Heart right ventricle (tissue), 16 donors: ENCODE results near the gene ZNF786. TPM values are rescaled to one million over a fixed set of nuclear protein-coding genes. Genes with fewer than 3 reads are reported as not detected.

Experiments used
- ATAC-seq, 8 donors: fragments of 200-7000 bp; cut with Tn5 transposase; one replicate each; pipeline ENCODE4 v1.9.1; 2020; ENCODE audit warnings: mild to moderate bottlenecking in 8 of 8, moderate library complexity in 8 of 8, moderate number of reproducible peaks in 1 of 8
- DNase-seq, 2 donors: peaks; one replicate each; pipeline ENCODE4 v3.0.0-alpha.2; 2020
- H3K27ac ChIP-seq, 10 donors: fragments of 200-600 bp; sonication (generic) in 2 of 10; one replicate each; pipeline versions ENCODE4 v1.5.0 to v1.8.0; 2020 to 2022; ENCODE audit warnings: mild to moderate bottlenecking in 3 of 10
- H3K27me3 ChIP-seq, 7 donors: fragments of 200-600 bp; one replicate each; pipeline ENCODE4 v1.8.0; 2021 to 2022; ENCODE audit warnings: mild to moderate bottlenecking in 2 of 7
- H3K36me3 ChIP-seq, 9 donors: fragments of 200-600 bp; sonication (generic) in 1 of 9; one replicate each; pipeline versions ENCODE4 v1.5.0 to v1.8.0; 2020 to 2022; ENCODE audit warnings: mild to moderate bottlenecking in 2 of 9
- H3K4me1 ChIP-seq, 9 donors: fragments of 200-600 bp; sonication (generic) in 1 of 9; one replicate each; pipeline versions ENCODE4 v1.5.0 to v1.8.0; 2020 to 2022; ENCODE audit warnings: mild to moderate bottlenecking in 4 of 9
- H3K4me3 ChIP-seq, 10 donors: fragments of 200-600 bp; sonication (generic) in 2 of 10; one replicate each; pipeline versions ENCODE4 v1.5.0 to v1.8.0; 2020 to 2022; ENCODE audit warnings: mild to moderate bottlenecking in 7 of 10, moderate library complexity in 2 of 10
- H3K9me3 ChIP-seq, 11 donors: fragments of 200-600 bp in 10 of 11; sonication (generic) in 2 of 11; one replicate each; pipeline versions ENCODE4 v1.5.0 to v1.8.0; 2013 to 2022; ENCODE audit warnings: mild to moderate bottlenecking in 2 of 11, control low read depth in 1 of 11, moderate library complexity in 1 of 11
- WGBS, 2 donors: extraction: QIAGEN DNeasy Blood & Tissue Kit; methylation state at CpG; one replicate each; pipeline ENCODE4 v1.1.7; 2013; ENCODE audit warnings: inconsistent platforms in 1 of 2; 5-methylcytosine and 5-hydroxymethylcytosine counted together
- intact Hi-C, 10 donors: fragments of 100-400 bp; cut with DNase I; formaldehyde crosslinking; loops; one replicate each; pipeline versions ENCODE4 v1.11.1 to v1.14.2; 2022
- polyA plus RNA-seq, 2 donors: library from polyadenylated mRNA; stranded (reverse); fragments of 200-250 nt; gene quantifications; one replicate each; pipeline ENCODE4 v1.2.3, GENCODE V29; 2013
- total RNA-seq, 10 donors: library from RNA; stranded (reverse); fragmentation: NEBNext Ultra II Directional in 3 of 10; extraction: Animal tissue kit (Norgen Biotek cat#: 25700) in 3 of 10; gene quantifications; one replicate each; pipeline versions ENCODE4 v1.2.1 to v1.2.4, GENCODE V29; 2021 to 2023
- TF ChIP-seq, protein P1 (sequence below), 9 donors: fragments of 200-600 bp; sonication (generic) in 2 of 9; IDR thresholded peaks; one replicate each; pipeline versions ENCODE4 v1.5.0 to v1.8.0; 2021 to 2022; ENCODE audit warnings: antibody characterized with exemption in 9 of 9, mild to moderate bottlenecking in 5 of 9, moderate library complexity in 1 of 9
- donor health status: Arrhythmogenic right ventricular cardiomyopathy.
- donor health status: ischemic (EF 13 %, LVEDD 7.1; RV severe dilation, severe dysfunction).
- donor health status: healthy with polysubstance abuse.
- donor health status: DM: no; HTN: yes; CAD: no.
- donor health status: DM: no; HTN: no; CAD: no.
- donor health status: ischemic (EF 25% LVEDD 6.9; RV normal size, moderate dysfunction).
- donor health status: ischemic (EF 25% LVEDD 5.7; RV mildly dilated, moderate dysfunction).
- donor health status: healthy.
- donor health status: DM: yes; HTN: yes; CAD: no.
- donor health status: Ischemic cardiomyopathy.
- donor health status: ischemic (EF 35%, LVEDD 5.7; RV mildly dilated, moderate dysfunction).
- donor health status: nonischemic (EF 11% LVEDD 7.7; RV severe dilation, severe dysfunction).
- donor health status: DM: yes; HTN: yes; CAD: no.
- donor health status: PGD.
- donor health status: ischemic (EF 29% LVEDD 5.4; RV normal size, mild dysfunction).
- donor health status: nonischemic (EF 23%, LVEDD 6.1; RV moderate dilation, normal function).

The ZNF786 gene
- total and polyA plus RNA-seq, 12 donors, result 2.0 to 3.4 (median 2.6) TPM

GRCh38 chr7:149021725-149022062 is 68.8 kb downstream of the ZNF786 start:
- DNase-seq (no peak), ATAC-seq (no peak)
- no peak overlapping the region for H3K27ac ChIP-seq
- TF ChIP-seq, protein P1, sequence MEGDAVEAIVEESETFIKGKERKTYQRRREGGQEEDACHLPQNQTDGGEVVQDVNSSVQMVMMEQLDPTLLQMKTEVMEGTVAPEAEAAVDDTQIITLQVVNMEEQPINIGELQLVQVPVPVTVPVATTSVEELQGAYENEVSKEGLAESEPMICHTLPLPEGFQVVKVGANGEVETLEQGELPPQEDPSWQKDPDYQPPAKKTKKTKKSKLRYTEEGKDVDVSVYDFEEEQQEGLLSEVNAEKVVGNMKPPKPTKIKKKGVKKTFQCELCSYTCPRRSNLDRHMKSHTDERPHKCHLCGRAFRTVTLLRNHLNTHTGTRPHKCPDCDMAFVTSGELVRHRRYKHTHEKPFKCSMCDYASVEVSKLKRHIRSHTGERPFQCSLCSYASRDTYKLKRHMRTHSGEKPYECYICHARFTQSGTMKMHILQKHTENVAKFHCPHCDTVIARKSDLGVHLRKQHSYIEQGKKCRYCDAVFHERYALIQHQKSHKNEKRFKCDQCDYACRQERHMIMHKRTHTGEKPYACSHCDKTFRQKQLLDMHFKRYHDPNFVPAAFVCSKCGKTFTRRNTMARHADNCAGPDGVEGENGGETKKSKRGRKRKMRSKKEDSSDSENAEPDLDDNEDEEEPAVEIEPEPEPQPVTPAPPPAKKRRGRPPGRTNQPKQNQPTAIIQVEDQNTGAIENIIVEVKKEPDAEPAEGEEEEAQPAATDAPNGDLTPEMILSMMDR (IDR thresholded peaks at IDR 0.05), result no peak
- H3K27me3 ChIP-seq, result no peaks in the 10 kb centered on the region
- peaks cover 0 to 23% (median 7%) of the 10 kb centered on the region in 9 donors for H3K4me1 ChIP-seq
- intact Hi-C loops, result loop anchor here in 1 of 10 donors (10.0 kb wide), 1 partner anchor 57 kb away; no protein-coding TSS in a partner anchor
- peaks cover 0 to 51% (median 17%) of the 10 kb centered on the region in 9 donors for H3K36me3 ChIP-seq
- no peaks in the 10 kb centered on the region for H3K9me3 ChIP-seq
- 90 to 93% methylated on average over 12 of the region's 12 CpGs for WGBS, 2 donors
- no peak overlapping the region for H3K4me3 ChIP-seq

GRCh38 chr7:149020483-149020882 is 70.0 kb downstream of the ZNF786 start:
- TF ChIP-seq, protein P1 (IDR thresholded peaks at IDR 0.05), result no peak
- Histone ChIP-seq H3K36me3 (peaks cover 0 to 61% (median 29%) of the 10 kb centered on the region in 9 donors), H3K9me3 (no peaks in the 10 kb centered on the region), H3K27me3 (no peaks in the 10 kb centered on the region), H3K4me3 (no peak overlapping the region), H3K4me1 (peaks cover 0 to 11% (median 0%) of the 10 kb centered on the region in 9 donors), H3K27ac (no peak overlapping the region)
- WGBS, 2 donors, result 89 to 90% methylated on average over 11 of the region's 11 CpGs
- no peak for ATAC-seq
- intact Hi-C loops, result loop anchor here in 1 of 10 donors (10.0 kb wide), 1 partner anchor 56 kb away; no protein-coding TSS in a partner anchor
- no peak for DNase-seq

Other genes with a start within 250 kb of the ZNF786 start
- gene EZH2, start 206.4 kb downstream of the ZNF786 start, total RNA-seq, result 1 to 10 TPM in 7 of 10 donors, under 1 TPM in 3; 0.53 to 4.6 (median 1.3) TPM
- gene EZH2, start 206.4 kb downstream of the ZNF786 start, polyA plus RNA-seq, result 1 to 10 TPM; 1.3 to 2.0 TPM
- gene PDIA4, start 62.2 kb downstream of the ZNF786 start, total RNA-seq, result 10 to 100 TPM; 18.2 to 49.2 (median 24.6) TPM
- gene PDIA4, start 62.2 kb downstream of the ZNF786 start, polyA plus RNA-seq, result 10 to 100 TPM; 10.2 to 64.5 TPM
- 1 to 10 TPM in 1 of 10 donors, under 1 TPM in 9; 0.28 to 1.2 (median 0.78) TPM for gene ZNF425, start 35.6 kb upstream of the ZNF786 start, total RNA-seq
- gene ZNF425, start 35.6 kb upstream of the ZNF786 start, polyA plus RNA-seq, result under 1 TPM; 0.28 to 0.37 TPM
- gene ZNF398, start 56.7 kb upstream of the ZNF786 start, total RNA-seq, result 1 to 10 TPM; 6.6 to 9.2 (median 7.8) TPM
- 1 to 10 TPM; 2.0 to 2.6 TPM for gene ZNF398, start 56.7 kb upstream of the ZNF786 start, polyA plus RNA-seq
- 10 to 100 TPM; 10.4 to 19.9 (median 12.9) TPM for gene ZNF282, start 104.8 kb upstream of the ZNF786 start, total RNA-seq
- gene ZNF282, start 104.8 kb upstream of the ZNF786 start, polyA plus RNA-seq, result 1 to 10 TPM; 6.7 to 8.1 TPM
- gene ZNF212, start 148.9 kb upstream of the ZNF786 start, total RNA-seq, result 1 to 10 TPM; 3.7 to 5.9 (median 4.8) TPM
- gene ZNF212, start 148.9 kb upstream of the ZNF786 start, polyA plus RNA-seq, result 1 to 10 TPM; 3.6 to 5.5 TPM
- 1 to 10 TPM; 2.6 to 6.0 (median 3.3) TPM for gene ZNF783, start 171.5 kb upstream of the ZNF786 start, total RNA-seq
- gene ZNF783, start 171.5 kb upstream of the ZNF786 start, polyA plus RNA-seq, result 1 to 10 TPM; 2.5 to 6.1 TPM